GM23338 (cell line): ENCODE results near the gene MYT1. TPM values are rescaled to one million over a fixed set of nuclear protein-coding genes. Genes with fewer than 3 reads are reported as not detected.

Experiments
- ATAC-seq: fragments of 200-7000 bp; cut with Tn5 transposase; 3 replicates; pipeline ENCODE4 v1.9.1; 2020
- DNase-seq: peaks from one replicate; pipeline ENCODE4 v3.0.0-alpha.2; 2015; ENCODE audit warnings: low spot score
- H2AFZ ChIP-seq: fragments of 200-600 bp; sonication (generic); 2 replicates; pipeline ENCODE4 v1.8.0; 2016; ENCODE audit warnings: antibody characterized with exemption, mild to moderate bottlenecking, moderate library complexity
- H3F3A ChIP-seq: fragments of 200-600 bp; sonication (generic); replicated peaks from 2 replicates; pipeline ENCODE4 v1.8.0; 2017; ENCODE audit warnings: antibody characterized with exemption, mixed run types, low read depth
- H3K27ac ChIP-seq: fragments of 200-600 bp; sonication (generic); 2 replicates; pipeline ENCODE4 v1.6.1; 2016; ENCODE audit warnings: low read depth
- H3K27me3 ChIP-seq: fragments of 200-600 bp; sonication (generic); 2 replicates; pipeline ENCODE4 v1.8.0; 2016; ENCODE audit warnings: mild to moderate bottlenecking, mixed run types, moderate library complexity; ENCODE audit not compliant: insufficient read depth
- H3K36me3 ChIP-seq: fragments of 200-600 bp; sonication (generic); 2 replicates; pipeline ENCODE4 v1.8.0; 2016; ENCODE audit warnings: mild to moderate bottlenecking; ENCODE audit not compliant: insufficient read depth
- H3K4me1 ChIP-seq: fragments of 200-600 bp; sonication (generic); 2 replicates; pipeline ENCODE4 v1.8.0; 2016; ENCODE audit warnings: mild to moderate bottlenecking, moderate library complexity; ENCODE audit not compliant: insufficient read depth
- H3K4me2 ChIP-seq: fragments of 200-600 bp; sonication (generic); 2 replicates; pipeline ENCODE4 v1.7.1; 2017; ENCODE audit warnings: mixed run types
- H3K4me3 ChIP-seq: fragments of 200-600 bp; sonication (generic); 2 replicates; pipeline ENCODE4 v1.6.1; 2016; ENCODE audit warnings: mixed run types
- H3K79me2 ChIP-seq: fragments of 200-600 bp; sonication (generic); replicated peaks from 2 replicates; pipeline ENCODE4 v1.8.0; 2017; ENCODE audit warnings: mild to moderate bottlenecking; ENCODE audit not compliant: insufficient read depth
- H3K9me2 ChIP-seq: fragments of 200-600 bp; sonication (generic); 2 replicates; pipeline ENCODE4 v1.8.0; 2017; ENCODE audit not compliant: insufficient read depth
- H4K20me1 ChIP-seq: fragments of 200-600 bp; sonication (generic); replicated peaks from 2 replicates; pipeline ENCODE4 v1.8.0; 2017; ENCODE audit warnings: mild to moderate bottlenecking; ENCODE audit not compliant: insufficient read depth
- H3K27ac Mint-ChIP-seq: 2 replicates; pipeline ENCODE4 v1.8.0; 2020; ENCODE audit warnings: inconsistent platforms, mild to moderate bottlenecking, moderate library complexity, mixed read lengths
- H3K27me3 Mint-ChIP-seq: 3 replicates; pipeline ENCODE4 v1.8.0; 2022; ENCODE audit warnings: low read depth, mild to moderate bottlenecking, moderate library complexity, mixed read lengths, inconsistent platforms; ENCODE audit not compliant: insufficient read depth, poor library complexity
- H3K36me3 Mint-ChIP-seq: 3 replicates; pipeline ENCODE4 v1.8.0; 2021; ENCODE audit warnings: low read depth, mild to moderate bottlenecking, inconsistent platforms, moderate library complexity, mixed read lengths
- H3K4me1 Mint-ChIP-seq: 3 replicates; pipeline ENCODE4 v1.8.0; 2020; ENCODE audit warnings: mild to moderate bottlenecking, inconsistent platforms, mixed read lengths
- H3K4me3 Mint-ChIP-seq: 3 replicates; pipeline ENCODE4 v1.8.0; 2021; ENCODE audit warnings: moderate library complexity, mild to moderate bottlenecking, inconsistent platforms, mixed read lengths
- H3K9me3 Mint-ChIP-seq: 3 replicates; pipeline ENCODE4 v1.8.0; 2020; ENCODE audit warnings: moderate library complexity, mild to moderate bottlenecking, inconsistent platforms, mixed read lengths
- CREB1 ChIP-seq: fragments of 250-450 bp; sonication (Bioruptor Pico); IDR thresholded peaks from 2 replicates; pipeline ENCODE4 v1.5.0; 2020; ENCODE audit warnings: low read depth, mild to moderate bottlenecking, moderate library complexity
- EZH2 ChIP-seq: fragments of 200-600 bp; sonication (generic); IDR thresholded peaks from one replicate; pipeline ENCODE4 v1.8.0; 2017; ENCODE audit warnings: antibody characterized with exemption, mild to moderate bottlenecking, low read depth; ENCODE audit not compliant: unreplicated experiment
- EZH2phosphoT487 ChIP-seq: fragments of 200-600 bp; sonication (generic); IDR thresholded peaks from one replicate; pipeline ENCODE4 v1.8.1; 2018; ENCODE audit warnings: antibody characterized with exemption; ENCODE audit not compliant: unreplicated experiment
- JUNB ChIP-seq: IDR thresholded peaks from one replicate; pipeline ENCODE4 v1.6.1; 2016; ENCODE audit warnings: antibody characterized with exemption; ENCODE audit not compliant: unreplicated experiment
- NANOG ChIP-seq: IDR thresholded peaks from 2 replicates; pipeline ENCODE4 v1.6.1; 2016; ENCODE audit warnings: antibody characterized with exemption, borderline replicate concordance
- POLR2AphosphoS5 ChIP-seq: IDR thresholded peaks from 2 replicates; pipeline ENCODE4 v1.6.1; 2016; ENCODE audit warnings: antibody characterized with exemption, low read depth
- STAT1 ChIP-seq: IDR thresholded peaks from one replicate; pipeline ENCODE4 v1.6.1; 2016; ENCODE audit warnings: antibody characterized with exemption; ENCODE audit not compliant: unreplicated experiment
- ZNF114 ChIP-seq: fragments of 250-450 bp; sonication (Bioruptor Pico); IDR thresholded peaks from 2 replicates; pipeline ENCODE4 v1.5.0; 2020; ENCODE audit warnings: mild to moderate bottlenecking, moderate library complexity
- ZNF331 ChIP-seq: fragments of 250-450 bp; sonication (Bioruptor Pico); IDR thresholded peaks from 2 replicates; pipeline ENCODE4 v1.5.0; 2020; ENCODE audit warnings: low read depth, mild to moderate bottlenecking, moderate library complexity
- polyA plus RNA-seq: library from polyadenylated mRNA; unstranded; fragments of >200 nt; fragmentation: Nextera tagmentation; extraction: Ambion mirVana; gene quantifications from 2 replicates; pipeline ENCODE4 v1.2.1, GENCODE V29; 2016
- total RNA-seq: library from RNA; depleted of rRNA; stranded (reverse); fragments of >200 nt; shearing (Covaris generic); gene quantifications from 2 replicates; pipeline ENCODE4 v1.2.3, GENCODE V29; 2014
- TF ChIP-seq, protein P1 (sequence below), 2 experiments: fragments of 200-600 bp in 1 of 2; sonication (generic) in 1 of 2; conservative IDR thresholded peaks; 2 replicates each; pipeline versions ENCODE4 v1.5.1 to v1.6.1; 2016 to 2017; ENCODE audit warnings: antibody characterized with exemption in 2 of 2, low read depth in 2 of 2, mild to moderate bottlenecking in 2 of 2, moderate library complexity in 1 of 2
- TF ChIP-seq, protein P2 (sequence below): IDR thresholded peaks from one replicate; pipeline ENCODE4 v1.6.1; 2018; ENCODE audit warnings: antibody characterized with exemption; ENCODE audit not compliant: unreplicated experiment
- TF ChIP-seq, protein P3 (sequence below): fragments of 250-450 bp; sonication (Bioruptor Pico); IDR thresholded peaks from 2 replicates; pipeline ENCODE4 v1.5.0; 2020; ENCODE audit warnings: mild to moderate bottlenecking, moderate library complexity
- TF ChIP-seq, protein P4 (sequence below): IDR thresholded peaks from 2 replicates; pipeline ENCODE4 v1.6.1; 2016; ENCODE audit warnings: antibody characterized with exemption

Gene MYT1
- total and polyA plus RNA-seq, 2 experiments from 2014 or later: 0.83 to 1.6 TPM

DNA sequence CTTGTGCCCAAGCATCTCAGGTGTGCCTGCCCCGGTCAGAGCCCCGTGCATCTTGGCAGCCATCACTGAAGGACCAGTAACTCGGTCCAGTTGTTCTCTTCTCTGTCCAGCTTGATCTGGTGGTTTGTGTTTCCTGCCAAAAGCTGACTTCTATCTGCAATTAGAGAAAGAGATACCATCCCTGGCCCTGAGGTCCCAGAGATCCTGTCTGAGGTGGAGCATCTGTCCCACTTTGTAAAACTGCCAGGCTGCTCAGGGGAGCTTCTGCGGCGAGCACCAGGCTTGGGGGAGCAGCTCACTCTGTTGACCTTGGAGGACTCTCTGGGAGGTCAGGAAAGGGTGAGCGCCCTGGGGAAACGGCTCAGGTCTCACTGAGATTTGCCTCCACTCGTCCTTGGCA is 35.1 kb downstream of the MYT1 start:
- no peaks in the 10 kb centered on the region for H3K4me1 ChIP-seq
- no peaks in the 10 kb centered on the region for H4K20me1 ChIP-seq
- Mint-ChIP-seq H3K4me1 (peaks cover 20% of the 10 kb centered on the region), H3K27ac (no peak overlapping the region), H3K9me3 (peaks cover 12% of the 10 kb centered on the region; the same call in 1 of the 3 replicates), H3K36me3 (peaks cover 16% of the 10 kb centered on the region; the same call in 2 of the 3 replicates), H3K27me3 (peaks cover 13% of the 10 kb centered on the region), H3K4me3 (no peak overlapping the region)
- H3F3A ChIP-seq: 0 out of 2 replicates have a peak, but pooled peaks cover 4% of the 10 kb centered on the region
- ATAC-seq: no peak
- no peak overlapping the region for H3K4me3 ChIP-seq
- no peak for TF ChIP-seq JUNB
- no peak for TF ChIP-seq ZNF114 (CRISPR knock-in tag)
- no peak for TF ChIP-seq POLR2AphosphoS5
- TF ChIP-seq, protein P1, sequence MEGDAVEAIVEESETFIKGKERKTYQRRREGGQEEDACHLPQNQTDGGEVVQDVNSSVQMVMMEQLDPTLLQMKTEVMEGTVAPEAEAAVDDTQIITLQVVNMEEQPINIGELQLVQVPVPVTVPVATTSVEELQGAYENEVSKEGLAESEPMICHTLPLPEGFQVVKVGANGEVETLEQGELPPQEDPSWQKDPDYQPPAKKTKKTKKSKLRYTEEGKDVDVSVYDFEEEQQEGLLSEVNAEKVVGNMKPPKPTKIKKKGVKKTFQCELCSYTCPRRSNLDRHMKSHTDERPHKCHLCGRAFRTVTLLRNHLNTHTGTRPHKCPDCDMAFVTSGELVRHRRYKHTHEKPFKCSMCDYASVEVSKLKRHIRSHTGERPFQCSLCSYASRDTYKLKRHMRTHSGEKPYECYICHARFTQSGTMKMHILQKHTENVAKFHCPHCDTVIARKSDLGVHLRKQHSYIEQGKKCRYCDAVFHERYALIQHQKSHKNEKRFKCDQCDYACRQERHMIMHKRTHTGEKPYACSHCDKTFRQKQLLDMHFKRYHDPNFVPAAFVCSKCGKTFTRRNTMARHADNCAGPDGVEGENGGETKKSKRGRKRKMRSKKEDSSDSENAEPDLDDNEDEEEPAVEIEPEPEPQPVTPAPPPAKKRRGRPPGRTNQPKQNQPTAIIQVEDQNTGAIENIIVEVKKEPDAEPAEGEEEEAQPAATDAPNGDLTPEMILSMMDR (conservative IDR thresholded peaks at IDR 0.05; ENCODE audit: low read depth in 2 of 2): no peak
- TF ChIP-seq EZH2: no peak
- no peak for TF ChIP-seq NANOG
- no peak for TF ChIP-seq STAT1
- TF ChIP-seq, protein P2, sequence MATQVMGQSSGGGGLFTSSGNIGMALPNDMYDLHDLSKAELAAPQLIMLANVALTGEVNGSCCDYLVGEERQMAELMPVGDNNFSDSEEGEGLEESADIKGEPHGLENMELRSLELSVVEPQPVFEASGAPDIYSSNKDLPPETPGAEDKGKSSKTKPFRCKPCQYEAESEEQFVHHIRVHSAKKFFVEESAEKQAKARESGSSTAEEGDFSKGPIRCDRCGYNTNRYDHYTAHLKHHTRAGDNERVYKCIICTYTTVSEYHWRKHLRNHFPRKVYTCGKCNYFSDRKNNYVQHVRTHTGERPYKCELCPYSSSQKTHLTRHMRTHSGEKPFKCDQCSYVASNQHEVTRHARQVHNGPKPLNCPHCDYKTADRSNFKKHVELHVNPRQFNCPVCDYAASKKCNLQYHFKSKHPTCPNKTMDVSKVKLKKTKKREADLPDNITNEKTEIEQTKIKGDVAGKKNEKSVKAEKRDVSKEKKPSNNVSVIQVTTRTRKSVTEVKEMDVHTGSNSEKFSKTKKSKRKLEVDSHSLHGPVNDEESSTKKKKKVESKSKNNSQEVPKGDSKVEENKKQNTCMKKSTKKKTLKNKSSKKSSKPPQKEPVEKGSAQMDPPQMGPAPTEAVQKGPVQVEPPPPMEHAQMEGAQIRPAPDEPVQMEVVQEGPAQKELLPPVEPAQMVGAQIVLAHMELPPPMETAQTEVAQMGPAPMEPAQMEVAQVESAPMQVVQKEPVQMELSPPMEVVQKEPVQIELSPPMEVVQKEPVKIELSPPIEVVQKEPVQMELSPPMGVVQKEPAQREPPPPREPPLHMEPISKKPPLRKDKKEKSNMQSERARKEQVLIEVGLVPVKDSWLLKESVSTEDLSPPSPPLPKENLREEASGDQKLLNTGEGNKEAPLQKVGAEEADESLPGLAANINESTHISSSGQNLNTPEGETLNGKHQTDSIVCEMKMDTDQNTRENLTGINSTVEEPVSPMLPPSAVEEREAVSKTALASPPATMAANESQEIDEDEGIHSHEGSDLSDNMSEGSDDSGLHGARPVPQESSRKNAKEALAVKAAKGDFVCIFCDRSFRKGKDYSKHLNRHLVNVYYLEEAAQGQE: no peak
- no peak for TF ChIP-seq CREB1 (CRISPR knock-in tag)
- TF ChIP-seq, protein P3, sequence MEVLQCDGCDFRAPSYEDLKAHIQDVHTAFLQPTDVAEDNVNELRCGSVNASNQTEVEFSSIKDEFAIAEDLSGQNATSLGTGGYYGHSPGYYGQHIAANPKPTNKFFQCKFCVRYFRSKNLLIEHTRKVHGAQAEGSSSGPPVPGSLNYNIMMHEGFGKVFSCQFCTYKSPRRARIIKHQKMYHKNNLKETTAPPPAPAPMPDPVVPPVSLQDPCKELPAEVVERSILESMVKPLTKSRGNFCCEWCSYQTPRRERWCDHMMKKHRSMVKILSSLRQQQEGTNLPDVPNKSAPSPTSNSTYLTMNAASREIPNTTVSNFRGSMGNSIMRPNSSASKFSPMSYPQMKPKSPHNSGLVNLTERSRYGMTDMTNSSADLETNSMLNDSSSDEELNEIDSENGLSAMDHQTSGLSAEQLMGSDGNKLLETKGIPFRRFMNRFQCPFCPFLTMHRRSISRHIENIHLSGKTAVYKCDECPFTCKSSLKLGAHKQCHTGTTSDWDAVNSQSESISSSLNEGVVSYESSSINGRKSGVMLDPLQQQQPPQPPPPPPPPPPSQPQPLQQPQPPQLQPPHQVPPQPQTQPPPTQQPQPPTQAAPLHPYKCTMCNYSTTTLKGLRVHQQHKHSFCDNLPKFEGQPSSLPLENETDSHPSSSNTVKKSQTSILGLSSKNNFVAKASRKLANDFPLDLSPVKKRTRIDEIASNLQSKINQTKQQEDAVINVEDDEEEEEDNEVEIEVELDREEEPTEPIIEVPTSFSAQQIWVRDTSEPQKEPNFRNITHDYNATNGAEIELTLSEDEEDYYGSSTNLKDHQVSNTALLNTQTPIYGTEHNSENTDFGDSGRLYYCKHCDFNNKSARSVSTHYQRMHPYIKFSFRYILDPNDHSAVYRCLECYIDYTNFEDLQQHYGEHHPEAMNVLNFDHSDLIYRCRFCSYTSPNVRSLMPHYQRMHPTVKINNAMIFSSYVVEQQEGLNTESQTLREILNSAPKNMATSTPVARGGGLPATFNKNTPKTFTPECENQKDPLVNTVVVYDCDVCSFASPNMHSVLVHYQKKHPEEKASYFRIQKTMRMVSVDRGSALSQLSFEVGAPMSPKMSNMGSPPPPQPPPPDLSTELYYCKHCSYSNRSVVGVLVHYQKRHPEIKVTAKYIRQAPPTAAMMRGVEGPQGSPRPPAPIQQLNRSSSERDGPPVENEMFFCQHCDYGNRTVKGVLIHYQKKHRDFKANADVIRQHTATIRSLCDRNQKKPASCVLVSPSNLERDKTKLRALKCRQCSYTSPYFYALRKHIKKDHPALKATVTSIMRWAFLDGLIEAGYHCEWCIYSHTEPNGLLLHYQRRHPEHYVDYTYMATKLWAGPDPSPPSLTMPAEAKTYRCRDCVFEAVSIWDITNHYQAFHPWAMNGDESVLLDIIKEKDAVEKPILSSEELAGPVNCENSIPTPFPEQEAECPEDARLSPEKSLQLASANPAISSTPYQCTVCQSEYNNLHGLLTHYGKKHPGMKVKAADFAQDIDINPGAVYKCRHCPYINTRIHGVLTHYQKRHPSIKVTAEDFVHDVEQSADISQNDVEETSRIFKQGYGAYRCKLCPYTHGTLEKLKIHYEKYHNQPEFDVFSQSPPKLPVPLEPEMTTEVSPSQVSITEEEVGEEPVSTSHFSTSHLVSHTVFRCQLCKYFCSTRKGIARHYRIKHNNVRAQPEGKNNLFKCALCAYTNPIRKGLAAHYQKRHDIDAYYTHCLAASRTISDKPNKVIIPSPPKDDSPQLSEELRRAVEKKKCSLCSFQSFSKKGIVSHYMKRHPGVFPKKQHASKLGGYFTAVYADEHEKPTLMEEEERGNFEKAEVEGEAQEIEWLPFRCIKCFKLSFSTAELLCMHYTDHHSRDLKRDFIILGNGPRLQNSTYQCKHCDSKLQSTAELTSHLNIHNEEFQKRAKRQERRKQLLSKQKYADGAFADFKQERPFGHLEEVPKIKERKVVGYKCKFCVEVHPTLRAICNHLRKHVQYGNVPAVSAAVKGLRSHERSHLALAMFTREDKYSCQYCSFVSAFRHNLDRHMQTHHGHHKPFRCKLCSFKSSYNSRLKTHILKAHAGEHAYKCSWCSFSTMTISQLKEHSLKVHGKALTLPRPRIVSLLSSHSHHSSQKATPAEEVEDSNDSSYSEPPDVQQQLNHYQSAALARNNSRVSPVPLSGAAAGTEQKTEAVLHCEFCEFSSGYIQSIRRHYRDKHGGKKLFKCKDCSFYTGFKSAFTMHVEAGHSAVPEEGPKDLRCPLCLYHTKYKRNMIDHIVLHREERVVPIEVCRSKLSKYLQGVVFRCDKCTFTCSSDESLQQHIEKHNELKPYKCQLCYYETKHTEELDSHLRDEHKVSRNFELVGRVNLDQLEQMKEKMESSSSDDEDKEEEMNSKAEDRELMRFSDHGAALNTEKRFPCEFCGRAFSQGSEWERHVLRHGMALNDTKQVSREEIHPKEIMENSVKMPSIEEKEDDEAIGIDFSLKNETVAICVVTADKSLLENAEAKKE (CRISPR knock-in tag): no peak
- TF ChIP-seq EZH2phosphoT487: no peak
- TF ChIP-seq ZNF331 (CRISPR knock-in tag): no peak
- TF ChIP-seq, protein P4, sequence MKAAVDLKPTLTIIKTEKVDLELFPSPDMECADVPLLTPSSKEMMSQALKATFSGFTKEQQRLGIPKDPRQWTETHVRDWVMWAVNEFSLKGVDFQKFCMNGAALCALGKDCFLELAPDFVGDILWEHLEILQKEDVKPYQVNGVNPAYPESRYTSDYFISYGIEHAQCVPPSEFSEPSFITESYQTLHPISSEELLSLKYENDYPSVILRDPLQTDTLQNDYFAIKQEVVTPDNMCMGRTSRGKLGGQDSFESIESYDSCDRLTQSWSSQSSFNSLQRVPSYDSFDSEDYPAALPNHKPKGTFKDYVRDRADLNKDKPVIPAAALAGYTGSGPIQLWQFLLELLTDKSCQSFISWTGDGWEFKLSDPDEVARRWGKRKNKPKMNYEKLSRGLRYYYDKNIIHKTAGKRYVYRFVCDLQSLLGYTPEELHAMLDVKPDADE: no peak
- no peaks in the 10 kb centered on the region for H3K79me2 ChIP-seq
- H3K27ac ChIP-seq: no peak overlapping the region
- H3K27me3 ChIP-seq: no peaks in the 10 kb centered on the region
- DNase-seq: no peak
- H2AFZ ChIP-seq: no peak overlapping the region
- no peaks in the 10 kb centered on the region for H3K36me3 ChIP-seq
- H3K4me2 ChIP-seq: no peak overlapping the region
- no peaks in the 10 kb centered on the region for H3K9me2 ChIP-seq
